PC-9 (cell line): Measurements from ENCODE around the gene ATF2. TPM values are rescaled to one million over a fixed set of nuclear protein-coding genes. Genes with fewer than 3 reads are reported as not detected.

Source experiments
- BruUV-seq: library from RNA; stranded (reverse); fragments of 400-500 nt; replicated peaks from 2 replicates; lab custom pipeline; 2021; lab: Mats Ljungman, UMichigan
- CTCF ChIA-PET: fragments of 300-600 bp; sonication (Branson Sonifier 250); formaldehyde crosslinking; loops from one replicate; lab custom pipeline; 2022; ENCODE audit warnings: antibody characterized with exemption; lab: Charles Lee
- POLR2A ChIA-PET: fragments of 300-600 bp; sonication (Branson Sonifier 250); formaldehyde crosslinking; loops from one replicate; lab custom pipeline; 2022; ENCODE audit warnings: antibody characterized with exemption; ENCODE audit not compliant: unreplicated experiment; lab: Charles Lee
- DNase-seq, 2 experiments: peaks; one replicate each; pipeline versions ENCODE4 v3.0.0 to v3.0.0-alpha.2; 2015 to 2022; ENCODE audit warnings: mixed read lengths in 1 of 2
- H2AFZ ChIP-seq: fragments of 200-600 bp; sonication (generic); 2 replicates; pipeline ENCODE4 v1.8.1; 2017; ENCODE audit warnings: antibody characterized with exemption
- H3F3A ChIP-seq: fragments of 200-600 bp; sonication (generic); 2 replicates; pipeline ENCODE4 v1.8.1; 2017; ENCODE audit warnings: antibody characterized with exemption, mild to moderate bottlenecking, low read depth; ENCODE audit not compliant: insufficient read depth
- H3K27ac ChIP-seq: fragments of 200-600 bp; sonication (generic); 2 replicates; pipeline ENCODE4 v1.6.1; 2016; ENCODE audit warnings: mixed run types
- H3K27me3 ChIP-seq: fragments of 200-600 bp; sonication (generic); 2 replicates; pipeline ENCODE4 v1.6.1; 2016; ENCODE audit warnings: low read depth, mixed run types; ENCODE audit not compliant: insufficient read depth
- H3K36me3 ChIP-seq: fragments of 200-600 bp; sonication (generic); 2 replicates; pipeline ENCODE4 v1.6.1; 2016; ENCODE audit warnings: low read depth, mixed run types
- H3K4me1 ChIP-seq: fragments of 200-600 bp; sonication (generic); replicated peaks from 2 replicates; pipeline ENCODE4 v1.6.1; 2016; ENCODE audit warnings: mixed run types; ENCODE audit not compliant: insufficient read depth
- H3K4me2 ChIP-seq: fragments of 200-600 bp; sonication (generic); 2 replicates; pipeline ENCODE4 v1.6.1; 2017; ENCODE audit warnings: mixed run types
- H3K4me3 ChIP-seq: fragments of 200-600 bp; sonication (generic); 2 replicates; pipeline ENCODE4 v1.6.1; 2016; ENCODE audit warnings: mixed run types
- H3K79me2 ChIP-seq: fragments of 200-600 bp; sonication (generic); 2 replicates; pipeline ENCODE4 v1.6.1; 2017; ENCODE audit warnings: low read depth, mixed run types
- H3K9me2 ChIP-seq: fragments of 200-600 bp; sonication (generic); 2 replicates; pipeline ENCODE4 v1.8.1; 2017; ENCODE audit warnings: mild to moderate bottlenecking; ENCODE audit not compliant: insufficient read depth
- H3K9me3 ChIP-seq: fragments of 200-600 bp; sonication (generic); 2 replicates; pipeline ENCODE4 v1.8.1; 2016; ENCODE audit warnings: low read depth; ENCODE audit not compliant: insufficient read depth
- H4K20me1 ChIP-seq: fragments of 200-600 bp; sonication (generic); 2 replicates; pipeline ENCODE4 v1.8.1; 2017; ENCODE audit not compliant: insufficient read depth
- CTCF ChIP-seq: fragments of 200-600 bp; sonication (generic); conservative IDR thresholded peaks from 2 replicates; pipeline ENCODE4 v1.6.1; 2017; ENCODE audit warnings: mixed run types, antibody characterized with exemption, mild to moderate bottlenecking, moderate library complexity
- EZH2 ChIP-seq: fragments of 200-600 bp; sonication (generic); IDR thresholded peaks from 2 replicates; pipeline ENCODE4 v1.8.0; 2017; ENCODE audit warnings: antibody characterized with exemption, low read depth
- intact Hi-C: fragments of 100-400 bp; cut with micrococcal nuclease; formaldehyde crosslinking; loops from one replicate; pipeline ENCODE4 v1.10.0; 2022; ENCODE audit not compliant: unreplicated experiment
- microRNA-seq: library from miRNA; unstranded; fragments of <30 nt; microRNA quantifications from one replicate; pipeline ENCODE4 v1.2.0, GENCODE V29; 2021; ENCODE audit warnings: borderline number of aligned reads, borderline replicate concordance
- total RNA-seq: library from RNA; stranded (reverse); gene quantifications from 2 replicates; pipeline ENCODE4 v1.2.3, GENCODE V29; 2021

Gene ATF2
- total RNA-seq, 1 experiment from 2014 or later, result 94.5 TPM

DNA sequence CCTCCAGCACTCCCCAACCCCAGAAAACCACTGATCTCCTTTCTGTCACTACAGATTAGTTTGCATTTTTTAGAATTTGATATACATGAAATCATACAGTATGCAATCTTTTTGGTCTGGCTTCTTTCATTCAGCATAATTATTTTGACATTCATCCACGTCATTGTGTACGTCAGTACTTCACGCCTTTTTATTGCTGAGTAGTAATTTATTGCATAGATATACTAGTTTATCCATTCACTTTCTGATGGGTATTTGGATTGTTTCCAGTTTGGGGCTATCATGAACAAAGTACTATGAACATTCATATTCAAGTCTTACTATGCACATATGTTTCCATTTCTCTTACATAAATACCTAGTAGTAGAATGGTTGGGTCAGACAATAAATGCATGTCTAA lies 142.8 kb downstream of the ATF2 start:
- Histone ChIP-seq H3F3A (no peaks in the 10 kb centered on the region), H3K9me2 (no peaks in the 10 kb centered on the region), H4K20me1 (no peaks in the 10 kb centered on the region), H3K4me2 (no peak overlapping the region), H3K9me3 (no peaks in the 10 kb centered on the region), H3K27me3 (no peaks in the 10 kb centered on the region), H3K36me3 (no peaks in the 10 kb centered on the region), H3K79me2 (no peaks in the 10 kb centered on the region), H2AFZ (no peak overlapping the region), H3K4me1 (no peaks in the 10 kb centered on the region), H3K27ac (no peak overlapping the region), H3K4me3 (no peak overlapping the region)
- no TSS peak for BruUV-seq
- TF ChIP-seq EZH2 (no peak), CTCF (no peak)
- ChIA-PET CTCF (no interaction called here), POLR2A (no interaction called here)
- intact Hi-C loops, result no loop called here
- DNase-seq, result no peak

DNA sequence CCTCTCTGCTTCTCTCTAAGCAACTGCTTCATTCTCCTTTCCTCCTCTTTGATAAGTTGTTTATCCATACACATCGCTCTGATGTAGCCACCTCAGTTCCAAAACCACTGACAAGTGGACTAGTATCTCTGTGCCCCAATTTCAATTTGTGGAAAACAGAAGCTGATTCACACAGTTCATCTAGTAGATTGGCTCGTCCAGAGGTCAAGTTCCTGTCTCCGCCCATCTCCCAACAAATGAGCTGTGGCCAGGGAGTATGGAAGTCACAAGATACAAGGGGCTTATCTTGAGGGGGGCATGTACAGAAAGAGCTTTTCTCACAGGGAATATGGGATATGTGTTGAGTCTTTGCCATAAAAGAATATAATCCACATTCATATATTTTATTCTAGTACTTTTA lies 145.1 kb downstream of the ATF2 start:
- Histone ChIP-seq H3K9me2 (no peaks in the 10 kb centered on the region), H3K9me3 (no peaks in the 10 kb centered on the region), H3K27me3 (no peaks in the 10 kb centered on the region), H3K79me2 (no peaks in the 10 kb centered on the region), H3F3A (no peaks in the 10 kb centered on the region), H3K4me3 (no peak overlapping the region), H3K36me3 (no peaks in the 10 kb centered on the region), H3K4me1 (no peaks in the 10 kb centered on the region), H4K20me1 (no peaks in the 10 kb centered on the region), H2AFZ (no peak overlapping the region), H3K4me2 (no peak overlapping the region), H3K27ac (no peak overlapping the region)
- CTCF ChIA-PET, result no interaction called here
- no peak for TF ChIP-seq EZH2
- POLR2A ChIA-PET, result no interaction called here
- no peak for DNase-seq
- intact Hi-C loops, result no loop called here
- no TSS peak for BruUV-seq

Small RNA genes within 50 kb of the gene (microRNA-seq; reads per million reads assigned to microRNA genes)
- 2.7 reads per million for gene MIR933

Other genes with a start within 250 kb of the ATF2 start
- gene CHN1, start 162.8 kb downstream of the ATF2 start, total RNA-seq, result 11.8 and 14.0 TPM in 2 replicates
- 450 and 528 TPM in 2 replicates for gene ATP5MC3, start 13.5 kb upstream of the ATF2 start, total RNA-seq